HG03439 (cell line): ENCODE results near the gene CTSZ.
"Not testable (repeated sequence)": the region's sequence is repeated elsewhere in the genome, so short reads cannot be mapped to it uniquely, and the experiment has no call there.

Experiments
- ATAC-seq: cut with Tn5 transposase; IDR thresholded peaks from one replicate; pipeline ENCODE4 v1.9.1; 2021; ENCODE audit warnings: mild to moderate bottlenecking, moderate library complexity; ENCODE audit not compliant: unreplicated experiment

Gene CTSZ

GRCh38 chr20:59006864-59007664 is at the start of gene CTSZ:
TSS of gene CTSZ (minus strand) at chr20:59007254. CDS start at chr20:59007128, 126 bp downstream.
- ATAC-seq, result no peak

- no peak for ATAC-seq
Observed at GRCh38 chr20:59055302-59055701, 48.2 kb upstream of the CTSZ start.

DNA sequence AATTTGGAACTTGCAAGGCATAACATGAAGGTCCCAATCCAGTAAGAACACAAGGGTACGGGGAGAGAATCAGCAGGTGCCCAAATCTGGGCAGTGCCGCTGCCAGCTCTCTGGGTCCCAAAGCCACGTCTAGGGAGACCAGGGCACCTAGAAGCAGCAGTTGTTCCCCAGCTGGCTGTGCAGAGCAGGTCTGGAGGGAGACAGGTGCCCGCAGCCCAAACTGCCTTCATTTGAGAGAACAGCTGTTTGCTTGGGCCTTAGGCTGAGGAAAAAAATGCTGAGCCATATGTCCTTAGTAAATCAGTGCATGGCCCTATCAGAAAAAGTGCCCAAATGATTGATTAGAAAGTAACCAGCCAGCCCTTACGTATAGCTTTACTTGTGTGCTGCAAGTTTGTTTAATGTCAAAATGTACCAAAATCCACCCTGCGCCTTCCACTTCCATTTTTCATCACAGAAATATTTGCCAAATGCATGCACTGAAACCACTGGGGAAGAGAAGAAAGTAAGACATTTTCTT is 44.7 kb upstream of the CTSZ start:
- no peak for ATAC-seq

DNA sequence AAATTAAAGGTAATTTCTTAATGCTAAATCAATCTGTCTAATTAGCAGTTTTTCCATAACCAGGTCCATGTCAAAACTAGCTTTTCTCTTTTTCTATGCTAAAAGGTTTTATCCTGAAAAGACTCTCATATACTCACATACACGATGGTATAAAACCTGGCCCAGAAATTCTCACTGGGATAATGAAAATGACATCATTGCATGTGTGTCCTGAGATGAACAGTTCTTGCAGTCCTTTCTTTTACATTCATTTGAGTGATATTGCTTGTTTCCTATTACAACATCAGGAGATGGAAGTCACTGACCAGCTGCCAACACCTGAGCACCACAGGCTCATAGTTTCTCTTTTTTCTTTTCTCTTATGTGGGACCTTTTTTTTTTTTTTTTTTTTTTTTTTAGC is 43.4 kb upstream of the CTSZ start:
- ATAC-seq, result no peak

DNA sequence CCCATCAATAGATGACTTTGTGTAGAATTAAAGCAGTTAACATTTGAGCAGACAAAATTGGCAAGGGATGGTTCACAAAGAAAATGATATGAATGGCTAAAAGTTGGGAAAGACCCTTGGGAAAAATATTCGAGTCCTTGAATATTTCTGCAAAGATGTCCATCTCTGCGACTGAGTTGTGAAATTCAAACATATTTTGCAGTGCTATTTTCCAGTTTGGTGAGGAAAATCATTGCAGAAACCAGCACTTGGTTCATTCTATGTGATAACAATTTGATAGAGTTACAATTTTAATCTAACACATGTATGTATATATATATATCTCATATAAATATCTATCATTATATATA is 41.6 kb upstream of the CTSZ start:
- no peak for ATAC-seq

- ATAC-seq, result no peak
Observed at GRCh38 chr20:59047938-59048680, 41.1 kb upstream of the CTSZ start.

DNA sequence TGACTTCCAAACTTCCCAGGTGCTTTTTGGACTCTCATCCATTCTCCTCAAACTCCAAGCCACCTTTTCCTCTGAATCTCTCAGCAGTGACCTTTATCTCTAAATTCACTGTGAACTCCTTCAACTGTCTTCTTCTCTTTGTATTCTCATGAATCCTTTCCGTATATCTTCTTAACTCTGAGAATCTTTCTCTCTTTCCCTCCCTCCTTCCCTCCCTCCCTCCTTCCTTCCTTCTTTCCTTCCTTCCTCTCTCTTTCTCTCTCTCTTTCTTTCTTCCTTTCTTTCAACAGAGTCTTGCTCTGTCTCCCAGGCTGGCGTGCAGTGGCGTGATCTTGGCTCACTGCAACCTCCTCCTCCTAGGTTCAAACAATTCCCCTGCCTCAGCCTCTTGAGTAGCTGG is 39.8 kb upstream of the CTSZ start:
- ATAC-seq, result no peak

GRCh38 chr20:59044796-59045195 is 37.7 kb upstream of the CTSZ start:
- no peak for ATAC-seq

GRCh38 chr20:59044295-59044694 is 37.2 kb upstream of the CTSZ start:
- ATAC-seq, result no peak

GRCh38 chr20:59043698-59044097 is 36.6 kb upstream of the CTSZ start:
- ATAC-seq, result no peak

- peak; percentile 87 for ATAC-seq
Observed at GRCh38 chr20:59042796-59043631, 36.0 kb upstream of the CTSZ start.

GRCh38 chr20:59042151-59042795 is 35.2 kb upstream of the CTSZ start, which contains the start of gene PRELID3B:
TSS of gene PRELID3B (minus strand) at chr20:59042786. CDS start at chr20:59042730, 56 bp downstream.
- ATAC-seq, result peak; percentile 33

DNA sequence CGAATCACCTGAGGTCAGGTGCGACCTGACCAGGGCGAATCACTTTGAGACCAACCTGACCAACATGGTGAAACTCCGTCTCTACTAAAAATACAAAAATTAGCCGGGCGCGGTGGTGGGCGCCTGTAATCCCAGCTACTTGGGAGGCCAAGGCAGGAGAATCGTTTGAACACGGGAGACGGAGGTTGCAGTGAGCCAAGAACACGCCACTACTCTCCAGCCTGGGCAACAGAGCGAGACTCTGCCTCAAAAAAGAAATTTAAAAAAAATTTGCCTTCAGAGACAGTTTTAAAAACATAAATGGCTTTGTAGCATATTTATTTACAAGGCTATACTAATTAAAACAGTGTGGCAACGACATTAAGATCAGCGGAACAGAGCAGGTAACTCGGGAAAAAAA is 34.4 kb upstream of the CTSZ start:
- not testable (repeated sequence) for ATAC-seq

DNA sequence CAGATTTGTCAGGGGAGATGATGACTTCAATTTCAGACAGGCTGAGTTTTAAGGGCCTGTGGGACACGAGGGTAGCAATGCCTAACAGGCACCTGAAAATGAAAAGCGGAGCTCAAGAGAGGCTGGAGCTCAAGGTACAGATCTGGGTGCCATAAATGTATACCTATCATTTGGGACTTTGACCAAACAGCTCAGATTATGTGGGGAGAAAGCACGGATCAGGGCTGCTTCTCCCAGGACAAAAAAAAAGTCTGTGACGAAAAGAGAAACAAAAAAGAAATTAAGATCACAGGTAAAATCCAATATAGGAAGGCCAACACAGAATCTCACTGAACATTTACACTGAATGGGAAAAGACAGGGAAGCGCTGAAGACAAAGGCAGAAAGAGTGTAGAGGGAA is 33.6 kb upstream of the CTSZ start:
- no peak for ATAC-seq

- ATAC-seq, result no peak
Observed at GRCh38 chr20:59039233-59039632, 32.2 kb upstream of the CTSZ start.

DNA sequence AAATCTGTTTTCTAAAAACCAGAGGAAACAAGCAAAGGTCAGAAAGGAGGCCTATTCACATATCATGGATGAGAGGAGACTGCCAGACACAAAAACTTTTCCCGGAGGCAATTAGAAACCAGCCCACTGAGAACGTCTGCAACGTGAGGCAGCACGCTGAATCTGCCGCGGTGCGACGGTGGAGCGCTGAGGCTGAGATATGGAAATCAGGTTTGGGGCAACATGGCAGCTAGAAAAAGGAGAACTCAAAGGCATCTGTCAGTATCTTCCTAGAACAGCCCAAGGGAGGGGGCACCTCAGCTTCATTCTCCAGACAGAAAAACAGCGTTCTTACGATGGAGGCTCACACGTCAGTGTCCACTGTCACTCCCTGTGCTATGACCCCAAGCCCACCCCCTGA is 30.3 kb upstream of the CTSZ start:
- no peak for ATAC-seq

DNA sequence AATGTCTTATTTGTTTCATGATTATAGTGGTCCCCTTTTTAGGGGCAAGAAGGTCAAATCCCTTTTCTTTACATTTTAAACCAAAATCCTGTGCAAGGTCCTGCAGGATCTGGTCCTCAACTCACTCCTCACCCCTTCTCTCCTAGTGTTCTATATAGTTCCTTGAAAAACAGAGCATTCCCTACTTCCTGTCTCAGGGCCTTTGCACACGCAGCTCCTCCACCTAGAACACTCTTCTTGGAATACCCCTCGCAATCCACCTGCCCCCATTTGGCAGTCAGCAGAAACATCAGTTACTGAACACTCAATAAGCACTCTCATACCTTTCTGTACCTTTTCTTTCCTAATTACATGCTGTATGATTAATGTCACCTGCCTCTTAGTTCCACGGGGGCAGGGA is 28.3 kb upstream of the CTSZ start:
- ATAC-seq, result no peak

DNA sequence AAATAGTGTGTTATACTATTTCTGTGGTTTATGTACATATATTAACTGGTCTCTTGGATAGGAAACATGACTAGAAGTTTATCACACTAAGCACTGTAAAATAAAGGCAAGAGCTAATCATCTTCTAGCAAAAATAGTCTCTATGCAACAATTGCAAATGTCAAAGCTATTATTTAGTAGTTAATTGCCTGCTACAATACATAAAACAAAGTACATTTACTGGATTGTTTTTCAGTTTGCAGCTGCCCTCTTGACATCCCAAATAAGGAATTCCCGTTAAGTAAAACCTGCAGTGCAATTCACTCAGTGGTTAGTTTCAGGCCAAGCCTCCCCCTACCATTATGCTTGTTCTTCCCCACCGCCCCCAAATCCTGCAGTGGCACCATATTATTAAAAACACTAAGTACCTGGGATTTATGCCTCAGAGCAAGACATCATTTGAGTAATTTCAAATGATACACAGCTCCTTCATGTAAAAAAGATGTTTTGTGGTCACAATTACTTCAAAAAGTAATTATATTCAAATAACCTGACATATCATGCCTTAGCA is 26.6 kb upstream of the CTSZ start:
- ATAC-seq, result no peak

- no peak for ATAC-seq
Observed at GRCh38 chr20:59033093-59033492, 26.0 kb upstream of the CTSZ start.

- no peak for ATAC-seq
Observed at GRCh38 chr20:59032713-59033059, 25.6 kb upstream of the CTSZ start.
